GM21619 (cell line): ENCODE results near the gene OR4D2.

Experiments
- ATAC-seq: cut with Tn5 transposase; IDR thresholded peaks from one replicate; pipeline ENCODE4 v1.9.1; 2021; ENCODE audit not compliant: unreplicated experiment

Gene OR4D2

DNA sequence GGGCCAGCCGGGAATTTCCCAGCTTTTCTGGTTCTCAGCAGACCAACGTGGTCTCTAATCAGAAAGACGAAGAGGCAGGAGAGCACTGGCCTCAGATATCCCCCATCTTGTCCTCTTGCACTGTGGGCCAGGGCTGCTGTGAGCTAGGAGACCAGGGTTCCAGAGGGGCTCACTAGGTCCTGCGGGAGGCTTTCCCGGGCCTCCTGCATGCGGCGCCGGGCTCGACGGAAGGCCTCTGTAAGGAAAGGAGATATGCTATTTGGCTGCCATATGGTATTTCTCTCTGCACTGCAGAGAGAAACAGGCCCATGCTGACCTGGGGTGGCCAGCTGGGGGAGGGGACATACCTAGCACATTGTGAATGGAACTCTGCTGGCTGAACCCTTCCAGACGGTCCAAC is 39.2 kb downstream of the OR4D2 start:
- ATAC-seq, result no peak

DNA sequence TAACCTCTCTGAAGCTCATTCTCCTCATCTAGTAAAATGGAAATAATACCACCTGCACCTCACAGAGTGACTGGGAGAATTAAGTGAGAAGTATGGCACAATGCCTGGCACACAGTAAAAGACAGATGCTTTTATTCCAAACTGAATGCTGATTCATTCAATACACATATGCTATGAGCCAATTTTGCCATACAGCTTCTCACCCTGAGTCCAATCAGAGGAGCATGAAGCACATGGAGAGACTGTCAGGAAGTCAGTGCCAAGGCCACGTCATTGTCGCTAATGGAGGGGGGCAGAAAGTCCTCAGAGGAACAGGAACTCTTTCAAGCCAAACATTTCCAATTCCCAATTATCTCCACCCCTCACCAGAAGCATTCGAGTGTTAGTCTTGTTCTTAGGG is 40.7 kb downstream of the OR4D2 start:
- ATAC-seq, result no peak

DNA sequence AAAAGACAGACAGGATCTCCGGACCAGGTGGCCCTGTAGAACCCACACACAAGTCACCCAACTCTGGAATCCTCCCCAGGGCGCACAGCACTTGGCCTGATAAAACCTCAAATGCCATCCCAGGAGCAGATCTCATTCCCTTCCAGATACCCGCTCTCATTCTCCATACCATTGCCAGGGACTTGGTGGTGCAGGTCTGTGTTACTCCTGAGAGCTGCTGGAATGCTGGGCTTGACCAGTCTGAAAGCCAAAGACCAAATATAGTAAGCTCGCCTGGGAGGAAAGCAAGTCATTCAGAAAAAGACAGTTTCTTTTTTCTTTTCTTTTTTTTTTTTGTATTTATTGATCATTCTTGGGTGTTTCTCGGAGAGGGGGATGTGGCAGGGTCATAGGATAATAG is 41.6 kb downstream of the OR4D2 start:
- ATAC-seq, result no peak

DNA sequence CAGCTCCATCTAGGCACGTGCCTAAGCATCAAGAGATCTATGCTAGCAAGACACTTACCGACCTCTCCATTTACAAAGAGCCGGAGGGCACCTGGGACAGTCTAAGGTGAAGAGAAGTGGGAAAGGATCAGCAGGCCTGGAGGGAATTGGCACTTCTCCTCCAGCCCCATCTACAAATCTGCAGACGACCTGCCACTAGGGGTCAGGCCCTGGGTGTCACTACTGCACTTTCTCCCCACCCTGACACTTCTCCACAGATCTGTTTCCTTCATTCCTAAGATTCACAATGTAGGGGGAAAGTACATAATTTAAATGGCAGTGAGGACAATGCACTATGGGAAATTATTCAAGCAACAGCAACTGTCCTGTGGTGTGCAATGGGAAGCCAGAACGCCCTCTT is 44.1 kb downstream of the OR4D2 start:
- no peak for ATAC-seq

- no peak for ATAC-seq
Observed at GRCh38 chr17:58215685-58216084, 48.9 kb downstream of the OR4D2 start.

GRCh38 chr17:58217766-58218165 is 51.0 kb downstream of the OR4D2 start:
- no peak for ATAC-seq

DNA sequence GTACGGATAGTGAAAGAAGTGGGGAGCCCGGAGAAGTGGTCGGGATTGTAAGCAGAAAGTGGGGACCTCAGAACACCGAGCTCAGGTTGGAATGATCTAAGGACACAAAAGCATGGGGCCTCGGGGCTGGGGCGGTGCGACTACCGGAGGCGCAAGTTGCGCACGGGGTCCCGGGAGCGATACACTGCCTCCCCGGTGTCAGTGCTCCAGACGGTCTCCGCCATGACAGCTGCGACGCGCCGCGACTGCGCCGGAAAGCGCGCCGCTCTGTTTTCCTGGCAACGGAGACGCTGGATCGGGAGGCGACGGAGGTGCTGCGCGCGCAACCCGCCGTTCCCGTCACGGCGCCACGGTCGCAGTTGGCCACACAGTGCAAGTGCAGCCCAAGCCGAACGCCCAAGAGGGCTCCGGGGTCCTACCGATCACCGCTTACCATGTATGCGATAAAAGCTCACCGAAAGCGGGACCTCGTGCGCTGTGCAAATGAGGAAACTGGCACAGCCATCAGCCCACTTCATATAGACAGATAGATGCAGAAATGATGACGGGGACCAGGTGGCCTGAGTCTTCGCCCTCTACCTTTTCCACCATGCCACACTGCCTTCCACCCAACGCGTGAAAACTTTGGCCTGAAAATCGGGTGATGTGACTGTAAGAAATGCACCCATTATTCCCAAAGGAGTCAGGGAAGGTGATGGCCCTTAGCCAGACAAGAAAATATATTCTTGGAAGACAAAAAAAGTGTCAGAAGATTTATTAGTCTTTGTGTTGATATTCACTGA is 52.4 kb downstream of the OR4D2 start, which contains the start of gene MKS1:
TSS of gene MKS1 (minus strand) at position 249 of the 782 bp plus-strand sequence. CDS start at position 224, 25 bp downstream.
- ATAC-seq, result peak; percentile 90

- no peak for ATAC-seq
Observed at GRCh38 chr17:58219789-58220183, 53.0 kb downstream of the OR4D2 start.
